Stimulated activated CD8-positive, alpha-beta memory T cell treated with anti-CD3 and anti-CD28 coated beads, Interleukin-2, amount 100 ng/mL, for 1 hour (primary cell): ENCODE data around the gene TRABD2B.

Experiments
- DNase-seq, 2 donors: peaks; one replicate each; pipeline ENCODE4 v3.0.0-alpha.2; 2020; ENCODE audit warnings: low read depth in 2 of 2

The TRABD2B gene

GRCh38 chr1:48021792-48022191, 24.6 kb upstream of the TRABD2B start:
- no peak for DNase-seq

GRCh38 chr1:48019714-48020315, 22.6 kb upstream of the TRABD2B start:
- no peak for DNase-seq

GRCh38 chr1:48018799-48019198, 21.6 kb upstream of the TRABD2B start:
- DNase-seq: no peak

- DNase-seq: no peak
Measured at GRCh38 chr1:48017716-48018115, 20.5 kb upstream of the TRABD2B start.

- no peak for DNase-seq
Measured at GRCh38 chr1:48016515-48016914, 19.3 kb upstream of the TRABD2B start.

- no peak for DNase-seq
Measured at GRCh38 chr1:48013270-48013669, 16.1 kb upstream of the TRABD2B start.

- DNase-seq: no peak
Measured at GRCh38 chr1:48007047-48007446, 9.9 kb upstream of the TRABD2B start.

- DNase-seq: no peak
Measured at GRCh38 chr1:48006264-48006663, 9.1 kb upstream of the TRABD2B start.

GRCh38 chr1:48005253-48006117, 8.3 kb upstream of the TRABD2B start:
- no peak for DNase-seq

GRCh38 chr1:48003741-48004531, 6.8 kb upstream of the TRABD2B start:
- DNase-seq: no peak

- no peak for DNase-seq
Measured at GRCh38 chr1:48002142-48002541, 5.0 kb upstream of the TRABD2B start.

- DNase-seq: no peak
Measured at GRCh38 chr1:48001696-48002095, 4.5 kb upstream of the TRABD2B start.

GRCh38 chr1:48000883-48001282, 3.7 kb upstream of the TRABD2B start:
- DNase-seq: no peak

- no peak for DNase-seq
Measured at GRCh38 chr1:47999097-47999496, 1.9 kb upstream of the TRABD2B start.

GRCh38 chr1:47998396-47998990, 1.3 kb upstream of the TRABD2B start:
- DNase-seq: no peak

- no peak for DNase-seq
Measured at GRCh38 chr1:47996406-47997226, 569 bp downstream of the TRABD2B start.

GRCh38 chr1:47996060-47996405, 1.2 kb downstream of the TRABD2B start:
- DNase-seq: no peak

- no peak for DNase-seq
Measured at GRCh38 chr1:47995306-47996050, 1.7 kb downstream of the TRABD2B start.

- DNase-seq: no peak
Measured at GRCh38 chr1:47993881-47994625, 3.1 kb downstream of the TRABD2B start.

- DNase-seq: no peak
Measured at GRCh38 chr1:47993416-47993740, 3.8 kb downstream of the TRABD2B start.
